HEK293 (cell line): Measurements from ENCODE around the gene EEF2K.

Source experiments
- ELK4 ChIP-seq: IDR thresholded peaks from 2 replicates; pipeline ENCODE4 v1.6.1; 2011; ENCODE audit warnings: mild to moderate bottlenecking, low read depth, low read length, borderline replicate concordance
- HOXA7 ChIP-seq: sonication (generic); formaldehyde crosslinking; IDR thresholded peaks from 2 replicates; pipeline ENCODE4 v1.8.1; 2022; ENCODE audit warnings: missing genetic modification reagents, borderline replicate concordance
- KLF10 ChIP-seq: fragments of 450-650 bp; IDR thresholded peaks from 2 replicates; pipeline ENCODE4 v1.5.1; 2018; ENCODE audit warnings: missing biosample characterization, mild to moderate bottlenecking, missing genetic modification characterization
- MYNN ChIP-seq: fragments of 450-650 bp; formaldehyde crosslinking; IDR thresholded peaks from 2 replicates; pipeline ENCODE4 v1.5.1; 2016; ENCODE audit warnings: missing biosample characterization, missing genetic modification characterization, borderline replicate concordance
- PRDM1 ChIP-seq: fragments of 450-650 bp; formaldehyde crosslinking; IDR thresholded peaks from 2 replicates; pipeline ENCODE4; 2016; ENCODE audit warnings: missing biosample characterization, missing genetic modification characterization
- SCRT1 ChIP-seq: fragments of 450-650 bp; formaldehyde crosslinking; IDR thresholded peaks from 2 replicates; pipeline ENCODE4 v1.5.1; 2016; ENCODE audit warnings: missing biosample characterization, missing genetic modification characterization, borderline replicate concordance
- ZBTB17 ChIP-seq: fragments of 450-650 bp; formaldehyde crosslinking; IDR thresholded peaks from 2 replicates; pipeline ENCODE4 v1.5.1; 2016; ENCODE audit warnings: missing biosample characterization, missing genetic modification characterization
- ZBTB6 ChIP-seq: fragments of 450-650 bp; formaldehyde crosslinking; IDR thresholded peaks from 2 replicates; pipeline ENCODE4 v1.5.1; 2017; ENCODE audit warnings: missing biosample characterization, missing genetic modification characterization
- ZBTB8A ChIP-seq: fragments of 450-650 bp; formaldehyde crosslinking; IDR thresholded peaks from 2 replicates; pipeline ENCODE4 v1.5.1; 2016; ENCODE audit warnings: missing biosample characterization, missing genetic modification characterization
- ZEB2 ChIP-seq: fragments of 450-650 bp; formaldehyde crosslinking; IDR thresholded peaks from 2 replicates; pipeline ENCODE4 v1.5.1; 2016; ENCODE audit warnings: missing biosample characterization, missing genetic modification characterization
- ZNF239 ChIP-seq: fragments of 450-650 bp; formaldehyde crosslinking; IDR thresholded peaks from 2 replicates; pipeline ENCODE4 v1.5.1; 2016; ENCODE audit warnings: missing biosample characterization, missing genetic modification characterization
- ZNF266 ChIP-seq: fragments of 450-650 bp; formaldehyde crosslinking; IDR thresholded peaks from 2 replicates; pipeline ENCODE4 v1.5.1; 2016; ENCODE audit warnings: missing biosample characterization, missing genetic modification characterization, low read depth
- ZNF366 ChIP-seq: fragments of 450-650 bp; formaldehyde crosslinking; conservative IDR thresholded peaks from 2 replicates; pipeline ENCODE4 v1.5.1; 2016; ENCODE audit warnings: missing biosample characterization, missing genetic modification characterization
- ZNF449 ChIP-seq: fragments of 450-650 bp; formaldehyde crosslinking; IDR thresholded peaks from 2 replicates; pipeline ENCODE4 v1.5.1; 2017; ENCODE audit warnings: missing biosample characterization, mild to moderate bottlenecking, missing genetic modification characterization, moderate library complexity
- ZNF580 ChIP-seq: fragments of 450-650 bp; formaldehyde crosslinking; IDR thresholded peaks from 2 replicates; pipeline ENCODE4 v1.5.1; 2016; ENCODE audit warnings: missing biosample characterization, missing genetic modification characterization
- ZNF837 ChIP-seq: fragments of 450-650 bp; formaldehyde crosslinking; IDR thresholded peaks from 2 replicates; pipeline ENCODE4 v1.5.1; 2016; ENCODE audit warnings: missing biosample characterization, missing genetic modification characterization
- ZNF843 ChIP-seq: fragments of 450-650 bp; formaldehyde crosslinking; IDR thresholded peaks from 2 replicates; pipeline ENCODE4 v1.5.1; 2016; ENCODE audit warnings: missing biosample characterization, missing genetic modification characterization
- ZSCAN23 ChIP-seq: fragments of 450-650 bp; formaldehyde crosslinking; IDR thresholded peaks from 2 replicates; pipeline ENCODE4 v1.5.1; 2016; ENCODE audit warnings: missing biosample characterization, missing genetic modification characterization
- ZSCAN30 ChIP-seq: fragments of 450-650 bp; IDR thresholded peaks from 2 replicates; pipeline ENCODE4 v1.5.1; 2018; ENCODE audit warnings: missing biosample characterization, mild to moderate bottlenecking, missing genetic modification characterization, moderate library complexity
- TF ChIP-seq, protein P1 (sequence below): fragments of 450-650 bp; formaldehyde crosslinking; IDR thresholded peaks from 2 replicates; pipeline ENCODE4 v1.5.1; 2016; ENCODE audit warnings: missing biosample characterization, missing genetic modification characterization
- TF ChIP-seq, protein P2 (sequence below): fragments of 450-650 bp; formaldehyde crosslinking; IDR thresholded peaks from 2 replicates; pipeline ENCODE4 v1.5.1; 2016; ENCODE audit warnings: missing biosample characterization, missing genetic modification characterization
- TF ChIP-seq, protein P3 (sequence below): fragments of 450-650 bp; formaldehyde crosslinking; IDR thresholded peaks from 2 replicates; pipeline ENCODE4 v1.5.1; 2016; ENCODE audit warnings: missing biosample characterization, missing genetic modification characterization, borderline replicate concordance
- TF ChIP-seq, protein P4 (sequence below): fragments of 450-650 bp; formaldehyde crosslinking; conservative IDR thresholded peaks from 2 replicates; pipeline ENCODE4 v1.5.1; 2016; ENCODE audit warnings: low read depth, missing biosample characterization, missing genetic modification characterization

The EEF2K gene

DNA sequence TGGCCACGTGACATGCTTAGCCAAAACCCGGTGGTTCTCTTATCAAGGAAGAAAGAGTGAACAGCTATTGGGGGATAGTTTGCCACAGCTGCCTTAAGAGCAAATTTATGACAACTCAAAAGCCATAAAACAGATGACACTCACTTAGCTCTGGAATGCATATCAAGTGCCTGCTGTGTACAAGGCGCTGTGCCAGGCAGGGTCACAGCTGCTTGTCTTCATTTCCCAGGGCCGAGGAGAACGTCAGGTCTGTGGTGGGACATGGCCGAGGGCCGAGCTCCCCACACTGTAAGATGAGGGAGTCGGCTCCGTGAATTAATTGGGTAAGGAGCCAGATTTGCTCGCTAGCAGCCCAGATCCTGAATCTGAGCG is 14.0 kb downstream of the EEF2K start (continued):
- TF ChIP-seq ZNF449 (no peak), ZSCAN30 (tag by site-specific recombination) (0 out of 2 replicates have a peak, but pooled peaks have one; percentile 1), ZSCAN23 (no peak), ZBTB17 (no peak), ZNF580 (tag by site-specific recombination) (no peak), PRDM1 (tag by site-specific recombination) (peak; percentile 40; the same call in 1 of the 2 replicates), ZNF239 (tag by site-specific recombination) (no peak), ZNF843 (tag by site-specific recombination) (peak; percentile 51; the same call in 1 of the 2 replicates), MYNN (tag by site-specific recombination) (no peak), ZEB2 (tag by site-specific recombination) (0 out of 2 replicates have a peak, but pooled peaks have one; percentile 45), ELK4 (no peak), ZNF837 (tag by site-specific recombination) (no peak), ZNF266 (tag by site-specific recombination) (no peak), KLF10 (tag by site-specific recombination) (no peak), HOXA7 (no peak), SCRT1 (tag by site-specific recombination) (no peak), ZBTB8A (tag by site-specific recombination) (peak; percentile 29; the same call in 1 of the 2 replicates), ZBTB6 (tag by site-specific recombination) (0 out of 2 replicates have a peak, but pooled peaks have one; percentile 49), ZNF366 (tag by site-specific recombination) (0 out of 2 replicates have a peak, but pooled peaks have one; percentile 23)
- TF ChIP-seq, protein P1, sequence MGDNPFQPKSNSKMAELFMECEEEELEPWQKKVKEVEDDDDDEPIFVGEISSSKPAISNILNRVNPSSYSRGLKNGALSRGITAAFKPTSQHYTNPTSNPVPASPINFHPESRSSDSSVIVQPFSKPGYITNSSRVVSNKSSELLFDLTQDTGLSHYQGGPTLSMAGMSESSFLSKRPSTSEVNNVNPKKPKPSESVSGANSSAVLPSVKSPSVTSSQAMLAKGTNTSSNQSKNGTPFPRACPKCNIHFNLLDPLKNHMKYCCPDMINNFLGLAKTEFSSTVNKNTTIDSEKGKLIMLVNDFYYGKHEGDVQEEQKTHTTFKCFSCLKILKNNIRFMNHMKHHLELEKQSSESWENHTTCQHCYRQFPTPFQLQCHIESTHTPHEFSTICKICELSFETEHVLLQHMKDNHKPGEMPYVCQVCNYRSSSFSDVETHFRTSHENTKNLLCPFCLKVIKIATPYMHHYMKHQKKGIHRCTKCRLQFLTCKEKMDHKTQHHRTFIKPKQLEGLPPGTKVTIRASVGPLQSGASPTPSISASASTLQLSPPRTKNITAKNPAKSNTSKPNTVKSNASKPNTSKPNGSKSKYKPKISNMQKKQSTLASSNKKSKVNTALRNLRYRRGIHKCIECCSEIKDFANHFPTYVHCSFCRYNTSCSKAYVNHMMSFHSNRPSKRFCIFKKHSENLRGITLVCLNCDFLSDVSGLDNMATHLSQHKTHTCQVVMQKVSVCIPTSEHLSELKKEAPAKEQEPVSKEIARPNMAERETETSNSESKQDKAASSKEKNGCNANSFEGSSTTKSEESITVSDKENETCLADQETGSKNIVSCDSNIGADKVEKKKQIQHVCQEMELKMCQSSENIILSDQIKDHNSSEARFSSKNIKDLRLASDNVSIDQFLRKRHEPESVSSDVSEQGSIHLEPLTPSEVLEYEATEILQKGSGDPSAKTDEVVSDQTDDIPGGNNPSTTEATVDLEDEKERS (tag by site-specific recombination): no peak
- TF ChIP-seq, protein P2, sequence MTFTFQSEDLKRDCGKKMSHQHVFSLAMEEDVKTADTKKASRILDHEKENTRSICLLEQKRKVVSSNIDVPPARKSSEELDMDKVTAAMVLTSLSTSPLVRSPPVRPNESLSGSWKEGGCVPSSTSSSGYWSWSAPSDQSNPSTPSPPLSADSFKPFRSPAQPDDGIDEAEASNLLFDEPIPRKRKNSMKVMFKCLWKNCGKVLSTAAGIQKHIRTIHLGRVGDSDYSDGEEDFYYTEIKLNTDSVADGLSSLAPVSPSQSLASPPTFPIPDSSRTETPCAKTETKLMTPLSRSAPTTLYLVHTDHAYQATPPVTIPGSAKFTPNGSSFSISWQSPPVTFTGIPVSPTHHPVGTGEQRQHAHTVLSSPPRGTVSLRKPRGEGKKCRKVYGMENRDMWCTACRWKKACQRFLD (tag by site-specific recombination): no peak
- TF ChIP-seq, protein P3, sequence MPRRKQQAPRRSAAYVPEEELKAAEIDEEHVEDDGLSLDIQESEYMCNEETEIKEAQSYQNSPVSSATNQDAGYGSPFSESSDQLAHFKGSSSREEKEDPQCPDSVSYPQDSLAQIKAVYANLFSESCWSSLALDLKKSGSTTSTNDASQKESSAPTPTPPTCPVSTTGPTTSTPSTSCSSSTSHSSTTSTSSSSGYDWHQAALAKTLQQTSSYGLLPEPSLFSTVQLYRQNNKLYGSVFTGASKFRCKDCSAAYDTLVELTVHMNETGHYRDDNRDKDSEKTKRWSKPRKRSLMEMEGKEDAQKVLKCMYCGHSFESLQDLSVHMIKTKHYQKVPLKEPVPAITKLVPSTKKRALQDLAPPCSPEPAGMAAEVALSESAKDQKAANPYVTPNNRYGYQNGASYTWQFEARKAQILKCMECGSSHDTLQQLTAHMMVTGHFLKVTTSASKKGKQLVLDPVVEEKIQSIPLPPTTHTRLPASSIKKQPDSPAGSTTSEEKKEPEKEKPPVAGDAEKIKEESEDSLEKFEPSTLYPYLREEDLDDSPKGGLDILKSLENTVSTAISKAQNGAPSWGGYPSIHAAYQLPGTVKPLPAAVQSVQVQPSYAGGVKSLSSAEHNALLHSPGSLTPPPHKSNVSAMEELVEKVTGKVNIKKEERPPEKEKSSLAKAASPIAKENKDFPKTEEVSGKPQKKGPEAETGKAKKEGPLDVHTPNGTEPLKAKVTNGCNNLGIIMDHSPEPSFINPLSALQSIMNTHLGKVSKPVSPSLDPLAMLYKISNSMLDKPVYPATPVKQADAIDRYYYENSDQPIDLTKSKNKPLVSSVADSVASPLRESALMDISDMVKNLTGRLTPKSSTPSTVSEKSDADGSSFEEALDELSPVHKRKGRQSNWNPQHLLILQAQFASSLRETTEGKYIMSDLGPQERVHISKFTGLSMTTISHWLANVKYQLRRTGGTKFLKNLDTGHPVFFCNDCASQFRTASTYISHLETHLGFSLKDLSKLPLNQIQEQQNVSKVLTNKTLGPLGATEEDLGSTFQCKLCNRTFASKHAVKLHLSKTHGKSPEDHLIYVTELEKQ (tag by site-specific recombination): peak; percentile 45; the same call in 1 of the 2 replicates
- TF ChIP-seq, protein P4, sequence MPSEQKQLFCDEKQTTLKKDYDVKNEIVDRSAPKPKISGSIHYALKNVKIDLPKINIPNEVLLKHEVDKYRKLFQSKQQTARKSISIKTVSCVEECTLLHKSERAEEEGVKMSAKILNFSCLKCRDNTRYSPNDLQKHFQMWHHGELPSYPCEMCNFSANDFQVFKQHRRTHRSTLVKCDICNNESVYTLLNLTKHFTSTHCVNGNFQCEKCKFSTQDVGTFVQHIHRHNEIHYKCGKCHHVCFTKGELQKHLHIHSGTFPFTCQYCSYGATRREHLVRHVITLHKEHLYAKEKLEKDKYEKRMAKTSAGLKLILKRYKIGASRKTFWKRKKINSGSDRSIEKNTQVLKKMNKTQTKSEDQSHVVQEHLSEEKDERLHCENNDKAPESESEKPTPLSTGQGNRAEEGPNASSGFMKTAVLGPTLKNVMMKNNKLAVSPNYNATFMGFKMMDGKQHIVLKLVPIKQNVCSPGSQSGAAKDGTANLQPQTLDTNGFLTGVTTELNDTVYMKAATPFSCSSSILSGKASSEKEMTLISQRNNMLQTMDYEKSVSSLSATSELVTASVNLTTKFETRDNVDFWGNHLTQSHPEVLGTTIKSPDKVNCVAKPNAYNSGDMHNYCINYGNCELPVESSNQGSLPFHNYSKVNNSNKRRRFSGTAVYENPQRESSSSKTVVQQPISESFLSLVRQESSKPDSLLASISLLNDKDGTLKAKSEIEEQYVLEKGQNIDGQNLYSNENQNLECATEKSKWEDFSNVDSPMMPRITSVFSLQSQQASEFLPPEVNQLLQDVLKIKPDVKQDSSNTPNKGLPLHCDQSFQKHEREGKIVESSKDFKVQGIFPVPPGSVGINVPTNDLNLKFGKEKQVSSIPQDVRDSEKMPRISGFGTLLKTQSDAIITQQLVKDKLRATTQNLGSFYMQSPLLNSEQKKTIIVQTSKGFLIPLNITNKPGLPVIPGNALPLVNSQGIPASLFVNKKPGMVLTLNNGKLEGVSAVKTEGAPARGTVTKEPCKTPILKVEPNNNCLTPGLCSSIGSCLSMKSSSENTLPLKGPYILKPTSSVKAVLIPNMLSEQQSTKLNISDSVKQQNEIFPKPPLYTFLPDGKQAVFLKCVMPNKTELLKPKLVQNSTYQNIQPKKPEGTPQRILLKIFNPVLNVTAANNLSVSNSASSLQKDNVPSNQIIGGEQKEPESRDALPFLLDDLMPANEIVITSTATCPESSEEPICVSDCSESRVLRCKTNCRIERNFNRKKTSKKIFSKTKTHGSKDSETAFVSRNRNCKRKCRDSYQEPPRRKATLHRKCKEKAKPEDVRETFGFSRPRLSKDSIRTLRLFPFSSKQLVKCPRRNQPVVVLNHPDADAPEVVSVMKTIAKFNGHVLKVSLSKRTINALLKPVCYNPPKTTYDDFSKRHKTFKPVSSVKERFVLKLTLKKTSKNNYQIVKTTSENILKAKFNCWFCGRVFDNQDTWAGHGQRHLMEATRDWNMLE (tag by site-specific recombination): no peak
